Dermis lymphatic vessel endothelial cell (primary cell): ENCODE results near the gene IL34. TPM values are rescaled to one million over a fixed set of nuclear protein-coding genes. Genes with fewer than 3 reads are reported as not detected.

Source experiments
- total RNA-seq: library from RNA; depleted of rRNA; stranded (reverse); fragments of >200 nt; gene quantifications from 2 replicates; pipeline ENCODE4 v1.2.1, GENCODE V29; 2014

IL34 gene
- 1.2 and 1.4 TPM in 2 replicates for total RNA-seq

DNA sequence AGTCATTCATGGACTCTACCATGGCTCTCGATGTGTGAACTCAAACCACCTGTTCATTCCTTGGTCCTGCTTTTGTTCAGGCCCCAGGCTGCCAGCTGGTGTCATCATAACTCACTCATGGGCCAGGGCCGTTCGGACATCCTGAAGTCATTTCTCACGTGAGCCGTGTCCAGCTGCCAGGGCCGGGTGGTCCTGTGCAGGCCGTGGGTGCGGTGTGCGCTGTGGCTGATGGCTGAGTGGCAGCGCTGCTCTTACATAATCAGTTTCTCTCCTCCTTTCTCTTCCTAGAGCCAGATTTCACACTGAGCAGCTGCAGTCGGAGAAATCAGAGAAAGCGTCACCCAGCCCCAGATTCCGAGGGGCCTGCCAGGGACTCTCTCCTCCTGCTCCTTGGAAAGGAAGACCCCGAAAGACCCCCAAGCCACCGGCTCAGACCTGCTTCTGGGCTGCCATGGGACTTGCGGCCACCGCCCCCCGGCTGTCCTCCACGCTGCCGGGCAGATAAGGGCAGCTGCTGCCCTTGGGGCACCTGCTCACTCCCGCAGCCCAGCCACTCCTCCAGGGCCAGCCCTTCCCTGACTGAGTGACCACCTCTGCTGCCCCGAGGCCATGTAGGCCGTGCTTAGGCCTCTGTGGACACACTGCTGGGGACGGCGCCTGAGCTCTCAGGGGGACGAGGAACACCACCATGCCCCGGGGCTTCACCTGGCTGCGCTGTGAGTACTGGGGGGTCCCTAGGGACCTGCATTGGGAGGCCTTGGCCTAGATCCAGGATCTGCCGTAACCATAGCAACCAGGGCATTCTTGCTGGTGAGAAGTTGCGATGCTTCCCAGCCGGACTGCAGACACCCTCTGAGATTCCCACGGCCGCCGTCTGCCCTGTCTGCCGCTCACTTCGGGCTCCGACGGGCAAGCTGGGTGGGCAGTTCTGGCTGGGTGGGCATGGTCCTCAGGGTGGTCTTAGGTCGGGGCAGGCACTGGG is at the start of gene IL34:
TSS of gene IL34 (plus strand) at position 300 of the 982 bp plus-strand sequence. CDS start at position 689, 389 bp downstream.

DNA sequence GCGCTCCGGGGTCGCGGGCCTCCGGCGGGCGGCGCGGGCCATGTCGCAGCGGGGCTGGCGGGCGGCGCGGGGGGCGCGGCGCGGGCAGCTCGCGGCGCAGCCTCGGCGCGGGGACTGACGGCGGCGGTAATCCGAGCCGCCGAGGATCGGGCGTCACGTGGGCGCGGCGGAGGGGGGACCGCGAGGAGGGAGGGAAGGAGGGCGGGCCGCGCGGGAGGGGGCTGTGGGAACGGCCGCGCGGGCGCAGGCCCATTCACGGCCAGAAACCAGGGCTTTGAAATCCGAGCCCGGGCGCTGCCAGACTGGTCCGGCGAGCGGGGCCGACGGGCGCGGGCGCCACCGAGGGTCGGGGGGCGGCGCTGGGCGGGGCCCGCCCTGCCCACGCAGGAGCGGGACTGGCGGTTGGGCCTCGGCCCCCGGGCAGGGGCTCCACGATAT is 39.6 kb downstream of the IL34 start, which contains the start of gene MTSS2:
TSS of gene MTSS2 (minus strand) at position 116 of the 438 bp plus-strand sequence. CDS start 262 bp downstream, outside the sequence.

Other genes starting within 250 kb of the IL34 start
- gene ST3GAL2, start 207.5 kb upstream of the IL34 start, total RNA-seq: 37.2 and 42.8 TPM in 2 replicates
- gene FCSK, start 192.0 kb upstream of the IL34 start, total RNA-seq: 8.0 and 8.7 TPM in 2 replicates
- 56.2 and 61.7 TPM in 2 replicates for gene COG4, start 123.0 kb upstream of the IL34 start, total RNA-seq
- 48.7 and 68.2 TPM in 2 replicates for gene SF3B3, start 122.7 kb upstream of the IL34 start, total RNA-seq
- 13.9 and 14.7 TPM in 2 replicates for gene MTSS2, start 39.5 kb downstream of the IL34 start, total RNA-seq
- 15.4 and 15.6 TPM in 2 replicates for gene VAC14, start 154.6 kb downstream of the IL34 start, total RNA-seq